Measurements from ENCODE around the gene CAMP. TPM values are rescaled to one million over a fixed set of nuclear protein-coding genes. Genes with fewer than 3 reads are reported as not detected.
"Not testable (repeated sequence)": the region's sequence is repeated elsewhere in the genome, so short reads cannot be mapped to it uniquely, and the experiment has no call there.

Gene CAMP
- total and polyA plus RNA-seq, 2 of the 13 experiments (the other 11 are each of a cell fraction or from before 2014, with no cell fraction given) = not detected

DNA sequence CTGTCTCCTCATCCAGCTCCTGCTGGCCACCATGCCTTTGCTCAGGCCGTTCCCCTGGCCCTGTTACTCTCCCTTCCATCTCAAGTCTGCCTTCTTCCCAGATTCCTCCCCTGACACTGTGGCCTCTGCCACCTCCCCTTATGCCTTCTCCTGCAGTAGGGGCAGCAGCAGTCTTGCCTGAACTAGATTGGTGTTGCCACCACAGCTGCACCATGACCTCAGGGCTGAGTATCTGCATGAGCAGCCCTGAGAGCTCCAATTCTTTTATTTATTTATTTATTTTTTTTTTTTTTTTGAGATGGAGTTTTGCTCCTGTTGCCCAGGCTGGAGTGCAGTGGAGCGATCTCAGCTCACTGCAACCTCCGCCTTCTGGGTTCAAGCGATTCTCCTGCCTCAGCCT is 13.8 kb upstream of the CAMP start:
- no peaks in the 10 kb centered on the region for H3K9me3 ChIP-seq (ENCODE audit: low read length)
- H4K20me1 ChIP-seq (ENCODE audit: insufficient read depth, low read length) = no peaks in the 10 kb centered on the region
- DNase-seq (ENCODE audit: low spot score) (no peak), FAIRE-seq (no peak), ATAC-seq (peak; percentile 36; the same call in 2 of the 3 replicates)
- POLR2A ChIA-PET = no interaction called here
- TF ChIP-seq, protein P1, sequence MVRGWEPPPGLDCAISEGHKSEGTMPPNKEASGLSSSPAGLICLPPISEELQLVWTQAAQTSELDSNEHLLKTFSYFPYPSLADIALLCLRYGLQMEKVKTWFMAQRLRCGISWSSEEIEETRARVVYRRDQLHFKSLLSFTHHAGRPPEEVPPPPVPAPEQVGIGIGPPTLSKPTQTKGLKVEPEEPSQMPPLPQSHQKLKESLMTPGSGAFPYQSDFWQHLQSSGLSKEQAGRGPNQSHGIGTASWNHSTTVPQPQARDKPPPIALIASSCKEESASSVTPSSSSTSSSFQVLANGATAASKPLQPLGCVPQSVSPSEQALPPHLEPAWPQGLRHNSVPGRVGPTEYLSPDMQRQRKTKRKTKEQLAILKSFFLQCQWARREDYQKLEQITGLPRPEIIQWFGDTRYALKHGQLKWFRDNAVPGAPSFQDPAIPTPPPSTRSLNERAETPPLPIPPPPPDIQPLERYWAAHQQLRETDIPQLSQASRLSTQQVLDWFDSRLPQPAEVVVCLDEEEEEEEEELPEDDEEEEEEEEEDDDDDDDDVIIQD (CRISPR knock-in tag; IDR thresholded peaks at IDR 0.05; ENCODE audit: low read depth) = no peak
- TF ChIP-seq, protein P2, sequence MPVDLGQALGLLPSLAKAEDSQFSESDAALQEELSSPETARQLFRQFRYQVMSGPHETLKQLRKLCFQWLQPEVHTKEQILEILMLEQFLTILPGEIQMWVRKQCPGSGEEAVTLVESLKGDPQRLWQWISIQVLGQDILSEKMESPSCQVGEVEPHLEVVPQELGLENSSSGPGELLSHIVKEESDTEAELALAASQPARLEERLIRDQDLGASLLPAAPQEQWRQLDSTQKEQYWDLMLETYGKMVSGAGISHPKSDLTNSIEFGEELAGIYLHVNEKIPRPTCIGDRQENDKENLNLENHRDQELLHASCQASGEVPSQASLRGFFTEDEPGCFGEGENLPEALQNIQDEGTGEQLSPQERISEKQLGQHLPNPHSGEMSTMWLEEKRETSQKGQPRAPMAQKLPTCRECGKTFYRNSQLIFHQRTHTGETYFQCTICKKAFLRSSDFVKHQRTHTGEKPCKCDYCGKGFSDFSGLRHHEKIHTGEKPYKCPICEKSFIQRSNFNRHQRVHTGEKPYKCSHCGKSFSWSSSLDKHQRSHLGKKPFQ (CRISPR knock-in tag; IDR thresholded peaks at IDR 0.05; ENCODE audit: insufficient replicate concordance) = no peak
- TF ChIP-seq ZNF720 (CRISPR knock-in tag; IDR thresholded peaks at IDR 0.05) (no peak), HOXA9 (CRISPR knock-in tag; IDR thresholded peaks at IDR 0.05; ENCODE audit: borderline replicate concordance) (no peak), HNF4A (CRISPR knock-in tag; IDR thresholded peaks at IDR 0.05) (no peak), KAT8 (CRISPR knock-in tag; IDR thresholded peaks at IDR 0.05) (no peak), SMC3 (IDR thresholded peaks at IDR 0.05; ENCODE audit: low read length) (no peak)
- TF ChIP-seq, protein P3, sequence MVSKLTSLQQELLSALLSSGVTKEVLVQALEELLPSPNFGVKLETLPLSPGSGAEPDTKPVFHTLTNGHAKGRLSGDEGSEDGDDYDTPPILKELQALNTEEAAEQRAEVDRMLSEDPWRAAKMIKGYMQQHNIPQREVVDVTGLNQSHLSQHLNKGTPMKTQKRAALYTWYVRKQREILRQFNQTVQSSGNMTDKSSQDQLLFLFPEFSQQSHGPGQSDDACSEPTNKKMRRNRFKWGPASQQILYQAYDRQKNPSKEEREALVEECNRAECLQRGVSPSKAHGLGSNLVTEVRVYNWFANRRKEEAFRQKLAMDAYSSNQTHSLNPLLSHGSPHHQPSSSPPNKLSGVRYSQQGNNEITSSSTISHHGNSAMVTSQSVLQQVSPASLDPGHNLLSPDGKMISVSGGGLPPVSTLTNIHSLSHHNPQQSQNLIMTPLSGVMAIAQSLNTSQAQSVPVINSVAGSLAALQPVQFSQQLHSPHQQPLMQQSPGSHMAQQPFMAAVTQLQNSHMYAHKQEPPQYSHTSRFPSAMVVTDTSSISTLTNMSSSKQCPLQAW (CRISPR knock-in tag; IDR thresholded peaks at IDR 0.05) = no peak
- no peaks in the 10 kb centered on the region for H3K36me3 ChIP-seq (replicated peaks in 1 of 2; ENCODE audit: control insufficient read depth in 1 of 2, insufficient read depth in 2 of 2, low read length in 2 of 2)
- H3K9ac ChIP-seq (ENCODE audit: insufficient read depth, low read depth, low read length) = no peak overlapping the region
- WGBS (ENCODE audit: low lambda C conversion rate) = 57% methylated on average over 4 of the region's 4 CpGs
- no TSS peak for BruUV-seq (replicated peaks)
- intact Hi-C loops (cut with micrococcal nuclease; ENCODE audit: unreplicated experiment) (no loop called here), in situ Hi-C loops (cut with HindIII; ENCODE audit: extremely low pct_ligation_motif_present, low pct_unique_long_range_greater_than_20kb) (no loop called here)
- no peak overlapping the region for H3K4me2 ChIP-seq (ENCODE audit: low read depth, low read length)
- no peak overlapping the region for H2AFZ ChIP-seq (ENCODE audit: low read length)
- H3K79me2 ChIP-seq (ENCODE audit: insufficient read depth, low read length) = no peaks in the 10 kb centered on the region
- H3K4me3 ChIP-seq (replicated peaks in 1 of 3; ENCODE audit: insufficient read depth in 1 of 3, low read depth in 2 of 3, low read length in 3 of 3) = no peak overlapping the region
- peaks cover 5% of the 10 kb centered on the region for H3K4me1 ChIP-seq (ENCODE audit: insufficient read depth, low read length)
- no peak overlapping the region for H3K27ac ChIP-seq (ENCODE audit: extremely low read length, insufficient read depth, low read length)
- CTCF ChIA-PET (ENCODE audit: low intra/inter-chr PET ratio, low total read pairs) = no interaction called here
- H3K27me3 ChIP-seq (ENCODE audit: control insufficient read depth in 1 of 2, insufficient read depth in 2 of 2, low read length in 2 of 2) = peaks cover 1 to 13% of the 10 kb centered on the region in 2 experiments; a peak in 3 of 5 replicates

DNA sequence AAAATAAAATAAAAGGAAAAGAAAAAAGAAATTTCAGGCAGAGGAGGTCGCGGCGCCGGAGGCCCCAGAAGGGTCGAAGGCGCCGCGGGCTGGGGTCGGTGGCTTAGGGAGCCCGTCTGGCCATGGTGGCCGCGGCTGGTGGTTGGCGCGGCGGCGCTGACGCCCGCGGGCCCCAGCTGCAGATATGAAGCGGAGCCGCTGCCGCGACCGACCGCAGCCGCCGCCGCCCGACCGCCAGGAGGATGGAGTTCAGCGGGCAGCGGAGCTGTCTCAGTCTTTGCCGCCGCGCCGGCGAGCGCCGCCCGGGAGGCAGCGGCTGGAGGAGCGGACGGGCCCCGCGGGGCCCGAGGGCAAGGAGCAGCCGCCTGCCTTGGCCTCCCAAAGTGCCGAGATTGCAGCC is 12.8 kb upstream of the CAMP start:
- H4K20me1 ChIP-seq (ENCODE audit: insufficient read depth, low read length); BruUV-seq (replicated peaks); H3K36me3 ChIP-seq (replicated peaks in 1 of 2; ENCODE audit: control insufficient read depth in 1 of 2, insufficient read depth in 2 of 2, low read length in 2 of 2); H2AFZ ChIP-seq (ENCODE audit: low read length); H3K9me3 ChIP-seq (ENCODE audit: low read length); in situ Hi-C loops (cut with HindIII; ENCODE audit: extremely low pct_ligation_motif_present, low pct_unique_long_range_greater_than_20kb); FAIRE-seq; DNase-seq (ENCODE audit: low spot score); H3K4me2 ChIP-seq (ENCODE audit: low read depth, low read length); H3K9ac ChIP-seq (ENCODE audit: insufficient read depth, low read depth, low read length); H3K4me3 ChIP-seq (replicated peaks in 1 of 3; ENCODE audit: insufficient read depth in 1 of 3, low read depth in 2 of 3, low read length in 3 of 3); H3K79me2 ChIP-seq (ENCODE audit: insufficient read depth, low read length); H3K27ac ChIP-seq (ENCODE audit: extremely low read length, insufficient read depth, low read length); POLR2A ChIA-PET; CTCF ChIA-PET (ENCODE audit: low intra/inter-chr PET ratio, low total read pairs); intact Hi-C loops (cut with micrococcal nuclease; ENCODE audit: unreplicated experiment); ATAC-seq: not testable (repeated sequence)
- Histone ChIP-seq H3K27me3 (ENCODE audit: control insufficient read depth in 1 of 2, insufficient read depth in 2 of 2, low read length in 2 of 2) (peaks cover 1 to 13% of the 10 kb centered on the region in 2 experiments; a peak in 3 of 5 replicates), H3K4me1 (ENCODE audit: insufficient read depth, low read length) (peaks cover 16% of the 10 kb centered on the region)
- WGBS (ENCODE audit: low lambda C conversion rate) = 86% methylated on average over 19 of the region's 48 CpGs

DNA sequence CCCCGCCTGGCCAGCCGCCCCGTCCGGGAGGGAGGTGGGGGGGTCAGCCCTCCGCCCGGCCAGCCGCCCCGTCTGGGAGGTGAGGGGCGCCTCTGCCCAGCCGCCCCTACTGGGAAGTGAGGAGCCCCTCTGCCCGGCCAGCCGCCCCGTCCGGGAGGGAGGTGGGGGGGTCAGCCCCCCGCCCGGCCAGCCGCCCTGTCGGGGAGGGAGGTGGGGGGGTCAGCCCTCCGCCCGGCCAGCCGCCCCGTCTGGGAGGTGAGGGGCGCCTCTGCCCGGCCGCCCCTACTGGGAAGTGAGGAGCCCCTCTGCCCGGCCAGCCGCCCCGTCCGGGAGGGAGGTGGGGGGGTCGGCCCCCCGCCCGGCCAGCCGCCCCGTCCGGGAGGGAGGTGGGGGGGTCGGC is 11.5 kb upstream of the CAMP start:
- 89% methylated on average over 7 of the region's 36 CpGs for WGBS (ENCODE audit: low lambda C conversion rate)
- H3K9ac ChIP-seq (ENCODE audit: insufficient read depth, low read depth, low read length); H4K20me1 ChIP-seq (ENCODE audit: insufficient read depth, low read length); H2AFZ ChIP-seq (ENCODE audit: low read length); H3K27ac ChIP-seq (ENCODE audit: extremely low read length, insufficient read depth, low read length); H3K36me3 ChIP-seq (replicated peaks in 1 of 2; ENCODE audit: control insufficient read depth in 1 of 2, insufficient read depth in 2 of 2, low read length in 2 of 2); H3K79me2 ChIP-seq (ENCODE audit: insufficient read depth, low read length); POLR2A ChIA-PET; ATAC-seq; FAIRE-seq; DNase-seq (ENCODE audit: low spot score); H3K9me3 ChIP-seq (ENCODE audit: low read length); intact Hi-C loops (cut with micrococcal nuclease; ENCODE audit: unreplicated experiment); CTCF ChIA-PET (ENCODE audit: low intra/inter-chr PET ratio, low total read pairs); H3K27me3 ChIP-seq (ENCODE audit: control insufficient read depth in 1 of 2, insufficient read depth in 2 of 2, low read length in 2 of 2); H3K4me2 ChIP-seq (ENCODE audit: low read depth, low read length); BruUV-seq (replicated peaks); H3K4me3 ChIP-seq (replicated peaks in 1 of 3; ENCODE audit: insufficient read depth in 1 of 3, low read depth in 2 of 3, low read length in 3 of 3); in situ Hi-C loops (cut with HindIII; ENCODE audit: extremely low pct_ligation_motif_present, low pct_unique_long_range_greater_than_20kb): not testable (repeated sequence)
- peaks cover 22% of the 10 kb centered on the region for H3K4me1 ChIP-seq (ENCODE audit: insufficient read depth, low read length)

Data from HepG2 (cell line).